H1 (cell line): Measurements from ENCODE around the gene PTPN18. TPM values are rescaled to one million over a fixed set of nuclear protein-coding genes. Genes with fewer than 3 reads are reported as not detected.

Source experiments
- CTCF ChIA-PET: fragments of 300-600 bp; sonication (Branson Sonifier 250); formaldehyde crosslinking; loops from one replicate; lab custom pipeline; 2021; ENCODE audit not compliant: partially characterized antibody; lab: Charles Lee
- POLR2A ChIA-PET: fragments of 300-600 bp; sonication (Branson Sonifier 250); formaldehyde crosslinking; loops from one replicate; lab custom pipeline; 2021; ENCODE audit warnings: inconsistent platforms; ENCODE audit not compliant: partially characterized antibody; lab: Charles Lee
- DNase-seq, 2 experiments: peaks; one replicate each; pipeline versions ENCODE4 v3.0.0 to v3.0.0-alpha.2; 2010 to 2022; ENCODE audit warnings: low spot score in 2 of 2, low read depth in 1 of 2, mixed read lengths in 1 of 2
- FAIRE-seq: peaks from 2 replicates; lab custom pipeline; 2011; peaks lifted over from hg19 to GRCh38; lab: Jason Lieb, UNC
- H2AFZ ChIP-seq: 2 replicates; pipeline ENCODE4 v1.8.1; 2012; ENCODE audit warnings: low read length, inconsistent platforms
- H2AK5ac ChIP-seq: 2 replicates; pipeline ENCODE4 v1.6.1; 2013; ENCODE audit warnings: low read depth, low read length
- H2BK120ac ChIP-seq: replicated peaks from 2 replicates; pipeline ENCODE3; 2013; ENCODE audit warnings: low read depth, low read length, inconsistent platforms
- H2BK12ac ChIP-seq: 2 replicates; pipeline ENCODE4 v1.6.1; 2013; ENCODE audit warnings: low read depth, low read length
- H2BK15ac ChIP-seq: 2 replicates; pipeline ENCODE4 v1.6.1; 2013; ENCODE audit warnings: low read length
- H2BK20ac ChIP-seq: 2 replicates; pipeline ENCODE4 v1.6.1; 2013; ENCODE audit warnings: low read length
- H2BK5ac ChIP-seq: 2 replicates; pipeline ENCODE4 v1.6.1; 2013; ENCODE audit warnings: low read depth, low read length
- H3K14ac ChIP-seq: 2 replicates; pipeline ENCODE4 v1.6.1; 2013; ENCODE audit warnings: inconsistent platforms; ENCODE audit not compliant: insufficient read length
- H3K18ac ChIP-seq: 2 replicates; pipeline ENCODE4 v1.6.1; 2013; ENCODE audit warnings: low read length; ENCODE audit errors: extremely low read depth
- H3K23ac ChIP-seq: 2 replicates; pipeline ENCODE4 v1.6.1; 2013; ENCODE audit warnings: inconsistent platforms; ENCODE audit not compliant: insufficient read length
- H3K23me2 ChIP-seq: 2 replicates; pipeline ENCODE4 v1.6.1; 2013; ENCODE audit warnings: low read depth, low read length
- H3K27ac ChIP-seq: 2 replicates; pipeline ENCODE4 v1.6.1; 2011; ENCODE audit warnings: low read depth, low read length, inconsistent platforms
- H3K27me3 ChIP-seq, 4 experiments: replicated peaks in 1 of 4; 1 replicate in 1 of 4; 2 replicates in 3 of 4; pipeline versions ENCODE4 v1.6.1 to v1.8.1; 2011 to 2013; ENCODE audit warnings: low read length in 3 of 4, mild to moderate bottlenecking in 3 of 4, inconsistent platforms in 2 of 4, mixed read lengths in 2 of 4, moderate library complexity in 1 of 4; ENCODE audit not compliant: control insufficient read depth in 3 of 4, insufficient read depth in 3 of 4; ENCODE audit errors: extremely low read depth in 1 of 4
- H3K36me3 ChIP-seq, 4 experiments: 2 replicates each; pipeline versions ENCODE4 v1.6.1 to v1.8.1; 2011 to 2013; ENCODE audit warnings: mild to moderate bottlenecking in 4 of 4, low read length in 3 of 4, moderate library complexity in 2 of 4, control low read depth in 1 of 4, inconsistent platforms in 1 of 4; ENCODE audit not compliant: insufficient read depth in 4 of 4, control insufficient read depth in 2 of 4
- H3K4ac ChIP-seq: replicated peaks from 2 replicates; pipeline ENCODE3; 2013; ENCODE audit warnings: low read length, low read depth, mixed read lengths, inconsistent platforms; ENCODE audit not compliant: insufficient read length
- H3K4me1 ChIP-seq, 4 experiments: replicated peaks in 1 of 4; 1 replicate in 1 of 4; 2 replicates in 3 of 4; pipeline versions ENCODE4 v1.6.1 to v1.8.1; 2011 to 2013; ENCODE audit warnings: low read length in 3 of 4, inconsistent platforms in 2 of 4, mixed read lengths in 1 of 4; ENCODE audit not compliant: insufficient read depth in 4 of 4, control insufficient read depth in 3 of 4
- H3K4me2 ChIP-seq, 2 experiments: 2 replicates each; pipeline versions ENCODE4 v1.6.1 to v1.8.1; 2011 to 2013; ENCODE audit warnings: low read depth in 2 of 2, low read length in 2 of 2, control low read depth in 1 of 2, inconsistent platforms in 1 of 2, mild to moderate bottlenecking in 1 of 2; ENCODE audit not compliant: insufficient read depth in 1 of 2
- H3K4me3 ChIP-seq, 4 experiments: fragments of 200-600, 300-600 bp in 1 of 4; sonication (generic), shearing (Covaris generic), sonication (Bioruptor Twin) in 1 of 4; 2 replicates each; pipeline versions ENCODE4 v1.5.1 to v1.8.1; 2011 to 2016; ENCODE audit warnings: low read length in 4 of 4, low read depth in 3 of 4, control low read depth in 2 of 4, inconsistent platforms in 2 of 4, mild to moderate bottlenecking in 2 of 4, mixed read lengths in 1 of 4, moderate library complexity in 1 of 4; ENCODE audit not compliant: insufficient read depth in 2 of 4; ENCODE audit errors: extremely low read depth in 1 of 4
- H3K56ac ChIP-seq: replicated peaks from 2 replicates; pipeline ENCODE3; 2013; ENCODE audit warnings: low read depth, mild to moderate bottlenecking, mixed read lengths, low read length, inconsistent platforms; ENCODE audit not compliant: insufficient read length
- H3K79me1 ChIP-seq: 2 replicates; pipeline ENCODE4 v1.6.1; 2013; ENCODE audit warnings: low read depth, low read length, control low read depth
- H3K79me2 ChIP-seq, 2 experiments: 2 replicates each; pipeline versions ENCODE4 v1.6.1 to v1.8.1; 2012 to 2013; ENCODE audit warnings: low read length in 2 of 2, mild to moderate bottlenecking in 2 of 2, inconsistent platforms in 1 of 2; ENCODE audit not compliant: insufficient read depth in 2 of 2, control insufficient read depth in 1 of 2
- H3K9ac ChIP-seq, 4 experiments: replicated peaks in 1 of 4; 1 replicate in 1 of 4; 2 replicates in 3 of 4; pipeline versions ENCODE4 v1.6.1 to v1.8.1; 2011 to 2013; ENCODE audit warnings: low read depth in 3 of 4, low read length in 3 of 4, control low read depth in 2 of 4, mild to moderate bottlenecking in 2 of 4, moderate library complexity in 2 of 4, inconsistent platforms in 1 of 4; ENCODE audit errors: extremely low read depth in 1 of 4
- H3K9me3 ChIP-seq, 2 experiments: 2 replicates each; pipeline versions ENCODE4 v1.6.1 to v1.8.1; 2012 to 2013; ENCODE audit warnings: mild to moderate bottlenecking in 2 of 2, moderate library complexity in 2 of 2, control low read depth in 1 of 2, inconsistent platforms in 1 of 2, low read depth in 1 of 2, low read length in 1 of 2, mixed read lengths in 1 of 2; ENCODE audit not compliant: insufficient read depth in 2 of 2
- H4K20me1 ChIP-seq, 2 experiments: replicated peaks in 1 of 2; 2 replicates each; pipeline versions ENCODE3 to v1.8.1; 2011 to 2013; ENCODE audit warnings: inconsistent platforms in 2 of 2, low read length in 2 of 2, mild to moderate bottlenecking in 1 of 2; ENCODE audit not compliant: insufficient read depth in 2 of 2, control insufficient read depth in 1 of 2
- H4K5ac ChIP-seq: 2 replicates; pipeline ENCODE4 v1.6.1; 2013; ENCODE audit warnings: low read length, low read depth, mixed read lengths, inconsistent platforms; ENCODE audit not compliant: insufficient read length
- H4K8ac ChIP-seq: 2 replicates; pipeline ENCODE4 v1.8.0; 2013; ENCODE audit warnings: mild to moderate bottlenecking, moderate library complexity, low read length, inconsistent platforms; ENCODE audit not compliant: insufficient read depth; ENCODE audit errors: extremely low read depth
- H4K91ac ChIP-seq: replicated peaks from 2 replicates; pipeline ENCODE3; 2013; ENCODE audit warnings: low read length, mixed read lengths, inconsistent platforms; ENCODE audit not compliant: insufficient read length
- EGR1 ChIP-seq: IDR thresholded peaks from 2 replicates; pipeline ENCODE4 v1.6.1; 2011; ENCODE audit warnings: low read depth, low read length, borderline replicate concordance
- POLR2AphosphoS5 ChIP-seq: IDR thresholded peaks from 2 replicates; pipeline ENCODE4 v1.6.1; 2011; ENCODE audit warnings: low read depth, low read length
- SRF ChIP-seq: IDR thresholded peaks from 2 replicates; pipeline ENCODE4 v1.6.1; 2011; ENCODE audit warnings: mild to moderate bottlenecking, low read depth, low read length, moderate library complexity
- WGBS, 2 experiments: shearing (Covaris generic) in 1 of 2; methylation state at CpG; one replicate each; pipeline versions ENCODE4 v1.1.6 to v1.1.7; 2013 to 2015; ENCODE audit warnings: low lambda C conversion rate in 2 of 2, mixed read lengths in 2 of 2, inconsistent platforms in 1 of 2, low coverage in 1 of 2, missing lambda C conversion rate in 1 of 2; ENCODE audit not compliant: insufficient replicate concordance in 2 of 2, insufficient coverage in 1 of 2, insufficient read length in 1 of 2; ENCODE audit errors: extremely low coverage in 1 of 2, missing lambda C conversion rate in 1 of 2; 5-methylcytosine and 5-hydroxymethylcytosine counted together
- polyA plus RNA-seq, 7 experiments: library from polyadenylated mRNA; depleted of rRNA in 3 of 7; stranded (reverse) in 5 of 7; unstranded in 2 of 7; fragments of >200 nt in 5 of 7; fragments of 200-250 nt in 2 of 7; gene quantifications; 1 replicate in 5 of 7; 2 replicates in 1 of 7; 4 replicates in 1 of 7; pipeline versions ENCODE4 v1.2.1 to v1.2.3, GENCODE V29; 2011 to 2013; ENCODE audit warnings: missing spikeins in 2 of 7, mixed read lengths in 2 of 7
- total RNA-seq: library from RNA; stranded (reverse); fragmentation: NEBNext Ultra II Directional; extraction: Animal tissue kit (Norgen Biotek cat#: 25700); gene quantifications from 2 replicates; pipeline ENCODE4 v1.2.1, GENCODE V29; 2021
- TF ChIP-seq, protein P1 (sequence below), 3 experiments: IDR thresholded peaks; 1 replicate in 2 of 3; 2 replicates in 1 of 3; pipeline versions ENCODE4 v1.5.1 to v1.6.1; 2011; ENCODE audit warnings: low read length in 3 of 3, mild to moderate bottlenecking in 3 of 3, inconsistent platforms in 2 of 3, low read depth in 1 of 3, moderate library complexity in 1 of 3; ENCODE audit not compliant: insufficient read depth in 1 of 3; ENCODE audit errors: control extremely low read depth in 1 of 3

The PTPN18 gene
- total and polyA plus RNA-seq, 2 of the 8 experiments (the other 6 are each of a cell fraction or from before 2014, with no cell fraction given) = 13.2 to 14.7 TPM

DNA sequence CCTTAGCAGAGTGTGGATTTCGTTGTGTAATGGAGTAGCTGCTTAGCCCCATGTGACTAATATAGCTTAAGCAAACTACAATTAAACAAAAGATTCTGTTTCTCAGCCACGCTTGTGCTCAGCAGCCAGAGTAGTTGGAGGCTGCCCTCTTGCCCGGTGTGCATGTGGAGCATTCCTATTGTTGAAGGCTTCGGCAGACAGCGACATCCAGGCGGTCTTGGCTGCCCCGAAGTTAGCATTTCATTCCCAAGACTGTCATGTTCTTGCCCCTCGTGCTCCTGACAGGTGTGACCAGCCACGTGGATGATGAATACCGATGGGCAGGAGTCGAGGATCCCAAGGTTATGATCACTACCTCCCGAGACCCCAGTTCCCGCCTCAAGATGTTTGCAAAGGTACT lies 10.8 kb upstream of the PTPN18 start:
- no peaks in the 10 kb centered on the region; a peak in 1 of 7 replicates for H3K4me1 ChIP-seq
- H4K5ac ChIP-seq = no peak overlapping the region
- H2AK5ac ChIP-seq = no peak overlapping the region
- POLR2A ChIA-PET = interaction anchor here (4.2 kb wide), 1 partner anchor 8 kb away, joined by 72 read pairs; the partner anchor contains the start of gene PTPN18
- H4K91ac ChIP-seq = no peak overlapping the region
- no peaks in the 10 kb centered on the region for H3K27me3 ChIP-seq
- H4K8ac ChIP-seq = no peak overlapping the region
- no peak overlapping the region for H3K9ac ChIP-seq
- H2BK5ac ChIP-seq = no peak overlapping the region
- FAIRE-seq (no peak), DNase-seq (no peak)
- H3K4me3 ChIP-seq = no peak overlapping the region
- peaks cover 9% of the 10 kb centered on the region for H3K79me1 ChIP-seq
- no peak overlapping the region for H2BK15ac ChIP-seq
- H4K20me1 ChIP-seq = peaks cover 1 to 16% of the 10 kb centered on the region in 2 experiments
- H3K36me3 ChIP-seq = peaks cover 14 to 40% (median 37%) of the 10 kb centered on the region in 4 experiments
- TF ChIP-seq, protein P1, sequence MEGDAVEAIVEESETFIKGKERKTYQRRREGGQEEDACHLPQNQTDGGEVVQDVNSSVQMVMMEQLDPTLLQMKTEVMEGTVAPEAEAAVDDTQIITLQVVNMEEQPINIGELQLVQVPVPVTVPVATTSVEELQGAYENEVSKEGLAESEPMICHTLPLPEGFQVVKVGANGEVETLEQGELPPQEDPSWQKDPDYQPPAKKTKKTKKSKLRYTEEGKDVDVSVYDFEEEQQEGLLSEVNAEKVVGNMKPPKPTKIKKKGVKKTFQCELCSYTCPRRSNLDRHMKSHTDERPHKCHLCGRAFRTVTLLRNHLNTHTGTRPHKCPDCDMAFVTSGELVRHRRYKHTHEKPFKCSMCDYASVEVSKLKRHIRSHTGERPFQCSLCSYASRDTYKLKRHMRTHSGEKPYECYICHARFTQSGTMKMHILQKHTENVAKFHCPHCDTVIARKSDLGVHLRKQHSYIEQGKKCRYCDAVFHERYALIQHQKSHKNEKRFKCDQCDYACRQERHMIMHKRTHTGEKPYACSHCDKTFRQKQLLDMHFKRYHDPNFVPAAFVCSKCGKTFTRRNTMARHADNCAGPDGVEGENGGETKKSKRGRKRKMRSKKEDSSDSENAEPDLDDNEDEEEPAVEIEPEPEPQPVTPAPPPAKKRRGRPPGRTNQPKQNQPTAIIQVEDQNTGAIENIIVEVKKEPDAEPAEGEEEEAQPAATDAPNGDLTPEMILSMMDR (IDR thresholded peaks at IDR 0.05; ENCODE audit: control extremely low read depth in 1 of 3, insufficient read depth in 1 of 3, low read depth in 1 of 3, low read length in 3 of 3) = no peak
- no peak for TF ChIP-seq EGR1
- no peak for TF ChIP-seq SRF
- no peak for TF ChIP-seq POLR2AphosphoS5
- WGBS, 2 experiments = 96% methylated on average over 13 of the region's 13 CpGs; no CpG with 5 or more reads in 1 of the 2 experiments
- H3K14ac ChIP-seq = no peak overlapping the region
- no peak overlapping the region for H2BK120ac ChIP-seq
- no peak overlapping the region for H2BK20ac ChIP-seq
- H3K56ac ChIP-seq = no peak overlapping the region
- no peak overlapping the region for H2AFZ ChIP-seq
- no peak overlapping the region for H3K4ac ChIP-seq
- no peak overlapping the region; a peak in 1 of 4 replicates for H3K4me2 ChIP-seq
- H3K23me2 ChIP-seq = no peaks in the 10 kb centered on the region
- peaks cover 0 to 15% of the 10 kb centered on the region in 2 experiments; a peak in 2 of 4 replicates for H3K79me2 ChIP-seq
- no peaks in the 10 kb centered on the region for H3K9me3 ChIP-seq
- CTCF ChIA-PET = interaction anchor here (2.0 to 3.4 kb wide), 2 partner anchors 8 to 28 kb away, joined by 9 to 28 read pairs; no protein-coding TSS in a partner anchor
- no peak overlapping the region for H3K23ac ChIP-seq
- no peak overlapping the region for H2BK12ac ChIP-seq
- H3K27ac ChIP-seq = no peak overlapping the region
- no peak overlapping the region for H3K18ac ChIP-seq
